Endodermal cell (in vitro differentiated cells): ENCODE results near the gene MED1. TPM values are rescaled to one million over a fixed set of nuclear protein-coding genes. Genes with fewer than 3 reads are reported as not detected.
A peak's percentile ranks its signal among the peaks of the same experiment; 100 is the strongest.

Experiments used
- DNase-seq: peaks from one replicate; pipeline ENCODE4 v3.0.0-alpha.2; 2017
- H3K27ac ChIP-seq: 2 replicates; pipeline ENCODE4 v1.5.1; 2013; ENCODE audit warnings: mild to moderate bottlenecking, low read depth, low read length, moderate library complexity
- H3K27me3 ChIP-seq: 2 replicates; pipeline ENCODE4 v1.6.1; 2013; ENCODE audit warnings: mild to moderate bottlenecking, low read length, moderate library complexity; ENCODE audit not compliant: insufficient read depth, control insufficient read depth, poor library complexity, severe bottlenecking
- H3K36me3 ChIP-seq: 2 replicates; pipeline ENCODE4 v1.7.0; 2013; ENCODE audit warnings: mild to moderate bottlenecking, low read length, moderate library complexity; ENCODE audit not compliant: control insufficient read depth, insufficient read depth
- H3K4me1 ChIP-seq: one replicate; pipeline ENCODE4 v1.7.0; 2013; ENCODE audit warnings: low read length; ENCODE audit not compliant: control insufficient read depth, insufficient read depth
- H3K4me3 ChIP-seq: 2 replicates; pipeline ENCODE4 v1.5.1; 2013; ENCODE audit warnings: mild to moderate bottlenecking, low read length, moderate library complexity
- H3K9ac ChIP-seq: 2 replicates; pipeline ENCODE4 v1.6.1; 2013; ENCODE audit warnings: mild to moderate bottlenecking, low read length, moderate library complexity; ENCODE audit not compliant: poor library complexity, severe bottlenecking; ENCODE audit errors: extremely low read depth
- H3K9me3 ChIP-seq: 2 replicates; pipeline ENCODE4 v1.6.1; 2013; ENCODE audit warnings: mild to moderate bottlenecking, low read length, moderate library complexity; ENCODE audit not compliant: control insufficient read depth
- H3K27ac Mint-ChIP-seq: 2 replicates; pipeline ENCODE4 v1.8.0; 2020; ENCODE audit warnings: mixed read lengths
- H3K27me3 Mint-ChIP-seq: 2 replicates; pipeline ENCODE4 v1.8.0; 2021; ENCODE audit warnings: mild to moderate bottlenecking, mixed read lengths; ENCODE audit not compliant: insufficient read depth
- H3K36me3 Mint-ChIP-seq: 2 replicates; pipeline ENCODE4 v1.8.0; 2020; ENCODE audit warnings: low read depth, mixed read lengths
- H3K4me1 Mint-ChIP-seq: 2 replicates; pipeline ENCODE4 v1.8.0; 2020; ENCODE audit warnings: mixed read lengths
- H3K4me3 Mint-ChIP-seq: 2 replicates; pipeline ENCODE4 v1.8.0; 2020; ENCODE audit warnings: mild to moderate bottlenecking, moderate library complexity, mixed read lengths
- H3K9me3 Mint-ChIP-seq: 2 replicates; pipeline ENCODE4 v1.8.0; 2020; ENCODE audit warnings: mild to moderate bottlenecking, mixed read lengths
- CTCF ChIP-seq: fragments of 200-600 bp; sonication (generic); conservative IDR thresholded peaks from 2 replicates; pipeline ENCODE4 v1.5.0; 2021; ENCODE audit warnings: antibody characterized with exemption, mild to moderate bottlenecking
- WGBS, 2 experiments: methylation state at CpG; one replicate each; pipeline versions ENCODE4 v1.1.5 to v1.1.7; 2013; ENCODE audit warnings: missing lambda C conversion rate in 2 of 2, mixed read lengths in 1 of 2; ENCODE audit not compliant: insufficient coverage in 1 of 2, insufficient read length in 1 of 2; 5-methylcytosine and 5-hydroxymethylcytosine counted together
- total RNA-seq, 2 donors: library from RNA; stranded (reverse); fragmentation: NEBNext Ultra II Directional in 1 of 2; extraction: Animal tissue kit (Norgen Biotek cat#: 25700) in 1 of 2; gene quantifications; 2 replicates in 1 of 2; 3 replicates in 1 of 2; pipeline ENCODE4 v1.2.1, GENCODE V29; 2021

Gene MED1
- total RNA-seq, 2 donors from 2014 or later: 56.1 to 57.5 TPM

GRCh38 chr17:39455919-39456318 is 4.9 kb upstream of the MED1 start:
- Histone ChIP-seq H3K9me3 (no peaks in the 10 kb centered on the region), H3K27ac (no peak overlapping the region), H3K9ac (no peak overlapping the region), H3K27me3 (no peaks in the 10 kb centered on the region), H3K4me1 (no peaks in the 10 kb centered on the region), H3K4me3 (no peak overlapping the region), H3K36me3 (no peaks in the 10 kb centered on the region)
- Mint-ChIP-seq H3K27ac (no peak overlapping the region), H3K27me3 (no peaks in the 10 kb centered on the region), H3K36me3 (no peaks in the 10 kb centered on the region), H3K4me1 (no peaks in the 10 kb centered on the region), H3K4me3 (no peak overlapping the region), H3K9me3 (no peaks in the 10 kb centered on the region)
- no peak for DNase-seq
- 89 to 90% methylated on average over 3 to 4 of the region's 4 CpGs for WGBS, 2 experiments
- no peak for TF ChIP-seq CTCF

GRCh38 chr17:39450051-39450450 is 1.0 kb downstream of the MED1 start:
- no peak overlapping the region for H3K27ac ChIP-seq
- no peaks in the 10 kb centered on the region for H3K27me3 Mint-ChIP-seq
- peaks cover 8% of the 10 kb centered on the region for H3K4me1 Mint-ChIP-seq
- H3K27me3 ChIP-seq: no peaks in the 10 kb centered on the region
- WGBS, 2 experiments: 91 to 93% methylated on average over 12 to 13 of the region's 13 CpGs
- no peak for TF ChIP-seq CTCF
- H3K4me3 ChIP-seq: peak overlapping the region; percentile 94
- peak overlapping the region; percentile 99 for H3K27ac Mint-ChIP-seq
- no peaks in the 10 kb centered on the region for H3K9me3 Mint-ChIP-seq
- H3K4me1 ChIP-seq: no peaks in the 10 kb centered on the region
- peak overlapping the region; percentile 99 for H3K4me3 Mint-ChIP-seq
- peaks cover 29% of the 10 kb centered on the region for H3K36me3 Mint-ChIP-seq
- H3K9me3 ChIP-seq: no peaks in the 10 kb centered on the region
- DNase-seq: no peak
- peak overlapping the region; percentile 100 for H3K9ac ChIP-seq
- peaks cover 25% of the 10 kb centered on the region for H3K36me3 ChIP-seq

GRCh38 chr17:39447561-39447960 is 3.5 kb downstream of the MED1 start:
- WGBS, 2 experiments: 93 to 97% methylated on average over 3 to 5 of the region's 5 CpGs
- no peaks in the 10 kb centered on the region for H3K9me3 ChIP-seq
- no peak for TF ChIP-seq CTCF
- H3K9ac ChIP-seq: no peak overlapping the region
- H3K27ac ChIP-seq: no peak overlapping the region
- no peaks in the 10 kb centered on the region for H3K27me3 ChIP-seq
- H3K4me1 Mint-ChIP-seq: peaks cover 8% of the 10 kb centered on the region
- no peak for DNase-seq
- peaks cover 48% of the 10 kb centered on the region for H3K36me3 Mint-ChIP-seq
- no peaks in the 10 kb centered on the region for H3K27me3 Mint-ChIP-seq
- no peak overlapping the region for H3K27ac Mint-ChIP-seq
- H3K36me3 ChIP-seq: peaks cover 45% of the 10 kb centered on the region
- H3K4me3 ChIP-seq: no peak overlapping the region
- no peaks in the 10 kb centered on the region for H3K9me3 Mint-ChIP-seq
- no peaks in the 10 kb centered on the region for H3K4me1 ChIP-seq
- H3K4me3 Mint-ChIP-seq: no peak overlapping the region
